Astrocyte of the cerebellum (primary cell): ENCODE measurements around the gene SKOR1.
A peak's percentile ranks its signal among the peaks of the same experiment; 100 is the strongest.

Source experiments
- DNase-seq: peaks from one replicate; pipeline ENCODE4 v3.0.0-alpha.2; 2011; ENCODE audit warnings: low read depth
- H3K4me3 ChIP-seq: 2 replicates; pipeline ENCODE4 v1.5.1; 2011; ENCODE audit warnings: mild to moderate bottlenecking, low read depth, low read length, moderate library complexity
- in situ Hi-C: cut with HindIII; loops from 2 replicates; pipeline ENCODE4 v1.10.0; 2017; ENCODE audit warnings: low sequenced_read_pairs
- TF ChIP-seq, protein P1 (sequence below): IDR thresholded peaks from 2 replicates; pipeline ENCODE4 v1.5.1; 2012; ENCODE audit warnings: low read length, low read depth, moderate library complexity, mild to moderate bottlenecking; ENCODE audit errors: missing control alignments

The SKOR1 gene

DNA sequence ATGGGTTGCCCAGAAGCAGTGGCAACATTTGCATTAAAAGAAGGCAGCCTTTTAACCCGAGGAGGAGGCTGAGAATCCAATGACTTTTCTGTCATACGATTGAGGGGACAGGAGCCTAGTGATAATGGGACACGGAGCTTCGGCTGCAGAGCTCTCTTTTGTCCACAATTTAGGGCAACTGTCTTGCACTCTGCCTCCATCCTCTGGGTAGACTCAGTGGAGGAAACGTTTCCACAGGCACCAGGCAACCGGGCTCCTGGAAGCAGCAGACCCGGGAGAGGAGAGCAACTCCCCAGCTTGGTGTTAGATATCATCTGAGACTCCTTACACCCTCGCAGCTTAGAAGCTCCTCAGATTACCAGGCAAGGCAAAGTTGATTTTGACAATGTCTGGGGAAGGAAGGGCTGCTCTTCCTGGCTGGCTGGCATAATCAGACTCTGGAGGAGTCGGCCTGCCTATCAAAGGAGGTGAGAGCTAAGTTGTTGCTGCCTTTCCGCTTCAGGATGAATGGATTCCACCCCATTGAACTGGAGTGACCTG lies 58.0 kb downstream of the SKOR1 start:
- DNase-seq = no peak
- H3K4me3 ChIP-seq = no peak overlapping the region
- in situ Hi-C loops = no loop called here
- TF ChIP-seq, protein P1, sequence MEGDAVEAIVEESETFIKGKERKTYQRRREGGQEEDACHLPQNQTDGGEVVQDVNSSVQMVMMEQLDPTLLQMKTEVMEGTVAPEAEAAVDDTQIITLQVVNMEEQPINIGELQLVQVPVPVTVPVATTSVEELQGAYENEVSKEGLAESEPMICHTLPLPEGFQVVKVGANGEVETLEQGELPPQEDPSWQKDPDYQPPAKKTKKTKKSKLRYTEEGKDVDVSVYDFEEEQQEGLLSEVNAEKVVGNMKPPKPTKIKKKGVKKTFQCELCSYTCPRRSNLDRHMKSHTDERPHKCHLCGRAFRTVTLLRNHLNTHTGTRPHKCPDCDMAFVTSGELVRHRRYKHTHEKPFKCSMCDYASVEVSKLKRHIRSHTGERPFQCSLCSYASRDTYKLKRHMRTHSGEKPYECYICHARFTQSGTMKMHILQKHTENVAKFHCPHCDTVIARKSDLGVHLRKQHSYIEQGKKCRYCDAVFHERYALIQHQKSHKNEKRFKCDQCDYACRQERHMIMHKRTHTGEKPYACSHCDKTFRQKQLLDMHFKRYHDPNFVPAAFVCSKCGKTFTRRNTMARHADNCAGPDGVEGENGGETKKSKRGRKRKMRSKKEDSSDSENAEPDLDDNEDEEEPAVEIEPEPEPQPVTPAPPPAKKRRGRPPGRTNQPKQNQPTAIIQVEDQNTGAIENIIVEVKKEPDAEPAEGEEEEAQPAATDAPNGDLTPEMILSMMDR = no peak

DNA sequence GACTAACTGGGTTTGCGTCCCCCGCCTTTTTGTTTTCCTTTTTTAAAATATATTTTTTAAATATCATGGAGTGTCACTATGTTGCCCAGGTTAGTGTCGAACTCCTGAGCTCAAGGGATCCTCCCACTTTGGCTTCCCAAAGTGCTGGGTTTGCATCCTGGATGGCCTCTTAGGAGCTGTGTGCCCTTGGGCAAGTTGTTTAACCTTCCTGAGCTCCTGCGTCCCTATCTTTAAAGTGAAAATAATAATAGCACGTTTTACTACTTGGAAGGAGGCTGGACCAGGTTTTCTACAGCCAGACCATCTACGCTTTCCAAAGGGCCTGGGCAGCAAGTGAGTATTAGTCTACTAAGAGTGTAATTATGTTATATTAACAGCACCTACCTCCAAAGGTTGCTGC lies 58.7 kb downstream of the SKOR1 start:
- DNase-seq = no peak
- TF ChIP-seq, protein P1 = no peak
- in situ Hi-C loops = no loop called here
- H3K4me3 ChIP-seq = peak overlapping the region; percentile 33
